ENCODE measurements around the gene FEV.

FEV gene

GRCh38 chr2:218985021-218985324 is at the start of gene FEV:
FEV (minus strand) TSS chr2:218985184; CDS start chr2:218985075, 109 bp downstream.
- TF ChIP-seq CTCF (IDR thresholded peaks at IDR 0.05; ENCODE audit: low read depth, low read length) (no peak), POLR2A (IDR thresholded peaks at IDR 0.05; ENCODE audit: extremely low read depth, insufficient read length) (no peak), MYC (IDR thresholded peaks at IDR 0.05; ENCODE audit: low read depth, low read length) (no peak)
- TF ChIP-seq, protein P1, sequence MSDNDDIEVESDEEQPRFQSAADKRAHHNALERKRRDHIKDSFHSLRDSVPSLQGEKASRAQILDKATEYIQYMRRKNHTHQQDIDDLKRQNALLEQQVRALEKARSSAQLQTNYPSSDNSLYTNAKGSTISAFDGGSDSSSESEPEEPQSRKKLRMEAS (IDR thresholded peaks at IDR 0.05; ENCODE audit: low read depth, low read length), result no peak
- no peak within 1 kb of the TSS for H3K4me3 ChIP-seq (ENCODE audit: low read depth, low read length)
- no peak for DNase-seq (ENCODE audit: low read depth)

DNA sequence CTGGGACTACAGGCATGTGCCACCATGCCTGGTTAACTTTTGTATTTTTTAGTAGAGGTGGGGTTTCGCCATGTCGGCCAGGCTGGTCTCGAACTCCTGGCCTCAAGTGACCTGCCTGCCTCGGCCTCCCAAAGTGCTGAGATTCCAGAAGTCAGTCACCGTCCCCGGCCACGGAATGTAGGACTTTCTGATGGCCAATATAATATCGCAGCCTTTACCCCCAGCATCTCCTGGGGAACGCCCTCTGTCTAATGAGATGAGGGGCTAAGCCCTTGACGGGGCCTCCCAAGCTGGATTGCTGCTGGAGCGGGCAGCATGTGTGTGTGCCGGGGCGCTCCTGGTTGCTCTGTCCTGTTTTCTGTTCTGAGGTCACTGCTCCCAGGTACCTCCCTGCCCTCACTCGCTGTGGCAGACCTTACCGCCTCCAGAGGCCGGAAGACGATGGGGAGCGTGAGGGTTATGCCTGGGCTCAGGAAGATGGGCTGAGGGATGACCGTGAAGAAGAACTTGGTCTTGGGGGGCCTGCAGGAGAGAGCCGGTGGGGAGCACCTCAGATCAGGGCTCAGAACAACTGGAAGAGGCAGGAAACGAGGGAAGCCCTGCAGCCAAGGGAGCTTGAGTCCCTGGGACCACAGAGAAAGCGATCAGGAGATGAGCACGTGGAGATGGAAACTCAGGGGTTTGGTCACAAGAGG is 47.2 kb upstream of the FEV start:
- TF ChIP-seq CTCF (IDR thresholded peaks at IDR 0.05; ENCODE audit: low read depth, low read length), result no peak
- TF ChIP-seq MYC (IDR thresholded peaks at IDR 0.05; ENCODE audit: low read depth, low read length), result no peak
- TF ChIP-seq POLR2A (IDR thresholded peaks at IDR 0.05; ENCODE audit: extremely low read depth, insufficient read length), result no peak
- TF ChIP-seq, protein P1 (IDR thresholded peaks at IDR 0.05; ENCODE audit: low read depth, low read length), result no peak
- no peak for DNase-seq (ENCODE audit: low read depth)
- no peak overlapping the region for H3K4me3 ChIP-seq (ENCODE audit: low read depth, low read length)

DNA sequence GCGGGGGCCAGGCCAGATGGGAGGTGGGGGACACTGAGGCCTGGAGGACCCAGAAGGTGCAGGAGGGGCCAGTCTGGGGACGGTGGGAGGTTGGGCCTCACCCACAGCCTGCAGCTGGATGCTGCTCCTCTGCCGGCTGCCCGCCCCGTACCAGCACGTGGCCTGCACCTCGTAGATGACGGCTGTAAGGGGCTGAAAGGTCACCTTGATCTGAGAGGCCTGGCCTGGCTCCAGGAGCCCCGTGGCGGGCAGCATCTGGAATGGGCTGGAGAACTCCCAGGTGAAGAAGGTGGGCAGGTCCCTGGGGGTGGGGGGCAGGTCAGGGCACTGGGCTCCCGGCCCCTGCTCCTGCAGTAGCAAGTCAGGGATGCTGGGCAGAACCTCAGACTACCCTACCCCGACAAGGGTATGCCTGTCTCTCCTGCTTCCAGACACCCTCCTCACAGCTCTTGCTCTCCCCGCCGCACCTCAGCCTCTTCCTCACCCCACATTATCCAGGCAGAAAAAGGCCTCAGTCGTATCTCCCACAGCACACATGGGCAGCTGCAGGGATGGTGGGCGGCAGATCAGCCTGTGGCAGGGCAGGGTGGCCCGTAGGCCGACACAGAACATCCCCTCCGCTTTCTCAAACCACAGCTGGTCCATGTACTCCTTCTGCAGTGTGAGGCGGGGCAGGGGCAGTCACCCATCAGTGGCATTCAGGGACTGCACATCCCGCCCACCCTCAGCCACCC is 46.2 kb upstream of the FEV start:
- TF ChIP-seq CTCF (IDR thresholded peaks at IDR 0.05; ENCODE audit: low read depth, low read length), result no peak
- no peak for TF ChIP-seq POLR2A (IDR thresholded peaks at IDR 0.05; ENCODE audit: extremely low read depth, insufficient read length)
- no peak for TF ChIP-seq MYC (IDR thresholded peaks at IDR 0.05; ENCODE audit: low read depth, low read length)
- TF ChIP-seq, protein P1 (IDR thresholded peaks at IDR 0.05; ENCODE audit: low read depth, low read length), result no peak
- H3K4me3 ChIP-seq (ENCODE audit: low read depth, low read length), result no peak overlapping the region
- no peak for DNase-seq (ENCODE audit: low read depth)

GRCh38 chr2:219030177-219030940 is 45.4 kb upstream of the FEV start:
- DNase-seq (ENCODE audit: low read depth), result no peak
- TF ChIP-seq CTCF (IDR thresholded peaks at IDR 0.05; ENCODE audit: low read depth, low read length) (no peak), POLR2A (IDR thresholded peaks at IDR 0.05; ENCODE audit: extremely low read depth, insufficient read length) (no peak), MYC (IDR thresholded peaks at IDR 0.05; ENCODE audit: low read depth, low read length) (no peak)
- TF ChIP-seq, protein P1 (IDR thresholded peaks at IDR 0.05; ENCODE audit: low read depth, low read length), result no peak
- no peak overlapping the region for H3K4me3 ChIP-seq (ENCODE audit: low read depth, low read length)

- DNase-seq (ENCODE audit: low read depth), result peak; percentile 81
- H3K4me3 ChIP-seq (ENCODE audit: low read depth, low read length), result no peak overlapping the region
- TF ChIP-seq, protein P1 (IDR thresholded peaks at IDR 0.05; ENCODE audit: low read depth, low read length), result no peak
- TF ChIP-seq CTCF (IDR thresholded peaks at IDR 0.05; ENCODE audit: low read depth, low read length), result peak; percentile 94
Measured at GRCh38 chr2:219029829-219030165, 44.8 kb upstream of the FEV start.
